GM12864 (cell line): Measurements from ENCODE around the gene C2orf72.

Experiments
- DNase-seq: peaks from one replicate; pipeline ENCODE4 v3.0.0-alpha.2; 2011; ENCODE audit warnings: low read depth
- H3K4me3 ChIP-seq: 2 replicates; pipeline ENCODE4 v1.5.1; 2011; ENCODE audit warnings: mild to moderate bottlenecking, low read depth, low read length, control low read depth
- CTCF ChIP-seq: IDR thresholded peaks from 2 replicates; pipeline ENCODE4 v1.5.1; 2011; ENCODE audit warnings: low read depth, mild to moderate bottlenecking, moderate library complexity, low read length, control low read depth, inconsistent platforms; ENCODE audit errors: missing control alignments

C2orf72 gene

GRCh38 chr2:231007286-231008098 lies 29.8 kb upstream of the C2orf72 start:
- TF ChIP-seq CTCF, result no peak
- no peak for DNase-seq
- H3K4me3 ChIP-seq, result no peak overlapping the region

- H3K4me3 ChIP-seq, result no peak overlapping the region
- no peak for TF ChIP-seq CTCF
- DNase-seq, result no peak
These were observed 29.2 kb upstream of the C2orf72 start for GRCh38 chr2:231008131-231008530.

GRCh38 chr2:231009236-231009919 lies 27.9 kb upstream of the C2orf72 start:
- no peak for DNase-seq
- no peak for TF ChIP-seq CTCF
- H3K4me3 ChIP-seq, result no peak overlapping the region

- H3K4me3 ChIP-seq, result no peak overlapping the region
- no peak for TF ChIP-seq CTCF
- DNase-seq, result no peak
These were observed 27.1 kb upstream of the C2orf72 start for GRCh38 chr2:231010201-231010730.

GRCh38 chr2:231011526-231011925 lies 25.8 kb upstream of the C2orf72 start:
- TF ChIP-seq CTCF, result no peak
- DNase-seq, result no peak

GRCh38 chr2:231012463-231012862 lies 24.9 kb upstream of the C2orf72 start:
- TF ChIP-seq CTCF, result no peak
- H3K4me3 ChIP-seq, result no peak overlapping the region
- DNase-seq, result no peak

More at GRCh38 chr2:231011526-231011925, 25.8 kb upstream of the C2orf72 start:
- no peak overlapping the region for H3K4me3 ChIP-seq
